GM23248 (cell line): ENCODE results near the gene RPGRIP1.

Experiments used
- EZH2 ChIP-seq: fragments of 200-600 bp; sonication (generic); IDR thresholded peaks from 2 replicates; pipeline ENCODE4 v1.6.1; 2018; ENCODE audit warnings: antibody characterized with exemption, mild to moderate bottlenecking; ENCODE audit not compliant: insufficient read depth, poor library complexity, severe bottlenecking
- EZH2phosphoT487 ChIP-seq: fragments of 200-600 bp; sonication (generic); IDR thresholded peaks from 2 replicates; pipeline ENCODE4 v1.6.1; 2018; ENCODE audit warnings: antibody characterized with exemption, moderate library complexity, mild to moderate bottlenecking, low read depth; ENCODE audit not compliant: insufficient read depth

DNA sequence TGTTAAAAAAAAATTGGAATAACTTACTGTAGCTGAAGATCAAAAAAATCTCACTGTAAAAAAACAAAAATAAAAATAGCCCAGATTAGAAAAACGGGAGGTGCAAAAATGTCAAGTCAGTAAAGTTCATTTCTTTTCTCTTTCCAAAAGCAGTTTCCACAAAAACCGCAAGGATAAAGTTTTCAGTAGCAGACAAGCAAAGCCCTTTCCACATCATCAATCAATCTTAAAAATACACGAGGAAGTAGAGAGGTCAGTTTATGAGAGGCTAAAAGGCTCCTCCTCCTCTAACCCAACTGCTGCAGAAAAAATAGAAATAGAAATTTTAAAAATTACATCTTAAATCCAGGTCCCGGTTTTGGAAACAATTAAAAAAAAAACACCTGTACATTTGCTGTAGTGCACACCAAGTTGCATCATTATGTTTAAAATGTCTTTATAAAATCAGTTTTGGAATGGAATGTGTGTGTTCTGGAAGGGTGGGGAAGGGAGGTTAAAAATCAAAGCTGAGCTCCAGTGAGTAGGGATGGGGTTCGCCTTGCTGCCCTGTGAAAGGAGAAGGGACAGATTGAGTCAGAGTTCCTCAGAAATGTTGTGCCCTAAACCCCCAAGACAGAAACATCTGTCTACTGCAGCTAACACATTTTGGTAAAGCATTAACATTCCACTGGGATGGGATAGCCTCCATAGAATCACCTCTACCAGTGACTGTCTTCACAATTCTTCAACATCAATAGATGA is 16.4 kb upstream of the RPGRIP1 start:
- TF ChIP-seq EZH2 (no peak), EZH2phosphoT487 (no peak)
